GM12878 (cell line): ENCODE measurements around the gene REPIN1. TPM values are rescaled to one million over a fixed set of nuclear protein-coding genes. Genes with fewer than 3 reads are reported as not detected.

Experiments used
- ATAC-seq: fragments of 200-7000 bp; cut with Tn5 transposase; 3 replicates; pipeline ENCODE4 v1.9.1; 2020; ENCODE audit warnings: mild to moderate bottlenecking, moderate library complexity
- BruUV-seq: library from RNA; stranded (reverse); fragments of 400-500 nt; replicated peaks from 2 replicates; lab custom pipeline; 2021; lab: Mats Ljungman, UMichigan
- CTCF ChIA-PET: fragments of 300-600 bp; sonication (Branson Sonifier 250); formaldehyde crosslinking; extraction: SDS; loops from one replicate; lab custom pipeline; 2021; ENCODE audit warnings: inconsistent platforms; lab: Yijun Ruan, JAX
- POLR2A ChIA-PET: fragments of 350-600 bp; formaldehyde crosslinking; extraction: SDS; loops from one replicate; lab custom pipeline; 2021; ENCODE audit warnings: inconsistent platforms; lab: Charles Lee
- RAD21 ChIA-PET: fragments of 300-600 bp; sonication (Branson Sonifier 250); formaldehyde crosslinking; loops from one replicate; lab custom pipeline; 2023; ENCODE audit warnings: antibody characterized with exemption; ENCODE audit not compliant: unreplicated experiment; lab: Charles Lee
- SMC1A ChIA-PET: fragments of 300-600 bp; sonication (Branson Sonifier 250); formaldehyde crosslinking; loops from one replicate; lab custom pipeline; 2023; ENCODE audit not compliant: unreplicated experiment, uncharacterized antibody; lab: Charles Lee
- DNase-seq: peaks from one replicate; pipeline ENCODE4 v3.0.0-alpha.2; 2011; ENCODE audit warnings: low read depth, low spot score
- FAIRE-seq: peaks from 3 replicates; lab custom pipeline; 2011; peaks lifted over from hg19 to GRCh38; lab: Jason Lieb, UNC
- H2AFZ ChIP-seq: 2 replicates; pipeline ENCODE4 v1.6.0; 2011; ENCODE audit warnings: low read depth, low read length, control low read depth; ENCODE audit not compliant: control insufficient read depth
- H3K27ac ChIP-seq: 2 replicates; pipeline ENCODE4 v1.5.1; 2011; ENCODE audit warnings: control low read depth; ENCODE audit not compliant: control insufficient read depth, insufficient read depth
- H3K27me3 ChIP-seq, 2 experiments: replicated peaks in 1 of 2; 2 replicates each; pipeline versions ENCODE4 v1.6.0 to v1.6.1; 2011; ENCODE audit warnings: low read length in 1 of 2; ENCODE audit not compliant: control insufficient read depth in 2 of 2, insufficient read depth in 2 of 2
- H3K36me3 ChIP-seq, 2 experiments: 2 replicates each; pipeline ENCODE4 v1.5.1; 2011; ENCODE audit warnings: low read length in 1 of 2; ENCODE audit not compliant: control insufficient read depth in 2 of 2, insufficient read depth in 2 of 2
- H3K4me1 ChIP-seq: 2 replicates; pipeline ENCODE4 v1.6.1; 2011; ENCODE audit warnings: mild to moderate bottlenecking, low read length, moderate library complexity, mixed read lengths; ENCODE audit not compliant: control insufficient read depth, insufficient read depth
- H3K4me2 ChIP-seq: 2 replicates; pipeline ENCODE4 v1.6.0; 2011; ENCODE audit warnings: control low read depth; ENCODE audit not compliant: control insufficient read depth, insufficient read depth
- H3K4me3 ChIP-seq: fragments of 200-600 bp; sonication (generic); 2 replicates; pipeline ENCODE4 v1.5.1; 2016
- H3K79me2 ChIP-seq: 2 replicates; pipeline ENCODE4 v1.6.0; 2011; ENCODE audit warnings: low read length; ENCODE audit not compliant: control insufficient read depth, insufficient read depth
- H3K9ac ChIP-seq: 2 replicates; pipeline ENCODE4 v1.8.0; 2011; ENCODE audit warnings: low read length, control low read depth, mixed read lengths; ENCODE audit not compliant: control insufficient read depth, insufficient read depth
- H3K9me3 ChIP-seq: replicated peaks from 3 replicates; pipeline ENCODE4 v1.5.1; 2011; ENCODE audit warnings: mild to moderate bottlenecking, low read length; ENCODE audit not compliant: control insufficient read depth, insufficient read depth
- H4K20me1 ChIP-seq: 2 replicates; pipeline ENCODE4 v1.6.0; 2011; ENCODE audit not compliant: control insufficient read depth, insufficient read depth
- BACH1 ChIP-seq: fragments of 450-650 bp; IDR thresholded peaks from 2 replicates; pipeline ENCODE4 v1.6.1; 2017; ENCODE audit warnings: mild to moderate bottlenecking, borderline replicate concordance
- POLR2A ChIP-seq: IDR thresholded peaks from 2 replicates; pipeline ENCODE4 v1.6.1; 2011; ENCODE audit warnings: low read depth, mild to moderate bottlenecking, low read length
- SREBF1 ChIP-seq: IDR thresholded peaks from 2 replicates; pipeline ENCODE4 v1.6.1; 2012; ENCODE audit warnings: mild to moderate bottlenecking, low read length
- WGBS: methylation state at CpG from one replicate; pipeline ENCODE4 v1.1.6; 2016; ENCODE audit warnings: low lambda C conversion rate; ENCODE audit not compliant: insufficient replicate concordance, insufficient coverage; ENCODE audit errors: missing lambda C conversion rate; 5-methylcytosine and 5-hydroxymethylcytosine counted together
- in situ Hi-C: fragments of 300-500 bp; cut with MboI; formaldehyde crosslinking; loops from 9 replicates; pipeline ENCODE4 v1.14.3; 2018; ENCODE audit warnings: mixed read lengths
- intact Hi-C: fragments of 100-400 bp; cut with micrococcal nuclease; formaldehyde crosslinking; loops from one replicate; pipeline ENCODE4 v1.14.2; 2022; ENCODE audit not compliant: unreplicated experiment
- polyA plus RNA-seq, 11 experiments: library from polyadenylated mRNA; depleted of rRNA in 4 of 11; unstranded in 6 of 11; stranded (reverse) in 5 of 11; fragments of >200 nt; fragmentation: Nextera tagmentation in 4 of 11; fragmentation: Illumina TruSeq in 1 of 11; extraction: Ambion mirVana in 4 of 11; extraction: Trizol in 1 of 11; gene quantifications; 1 replicate in 1 of 11; 2 replicates in 10 of 11; pipeline versions ENCODE4 v1.2.1 to v1.2.3, GENCODE V29; 2011 to 2016; ENCODE audit warnings: inconsistent platforms in 2 of 11, missing spikeins in 2 of 11, low read depth in 1 of 11
- total RNA-seq, 4 experiments: library from RNA; depleted of rRNA in 3 of 4; stranded (reverse); fragments of >200 nt in 3 of 4; fragmentation: Illumina TruSeq in 1 of 4; extraction: Trizol in 1 of 4; gene quantifications; 2 replicates each; pipeline versions ENCODE4 v1.2.1 to v1.2.3, GENCODE V29; 2013 to 2021
- TF ChIP-seq, protein P1 (sequence below): IDR thresholded peaks from 2 replicates; pipeline ENCODE4 v1.6.1; 2011; ENCODE audit warnings: mild to moderate bottlenecking, low read depth, low read length, moderate library complexity; ENCODE audit not compliant: insufficient replicate concordance
- TF ChIP-seq, protein P2 (sequence below): fragments of 450-650 bp; IDR thresholded peaks from 2 replicates; pipeline ENCODE4 v1.6.1; 2018; ENCODE audit warnings: mild to moderate bottlenecking, low read depth, moderate library complexity; ENCODE audit not compliant: partially characterized antibody

REPIN1 gene
- total and polyA plus RNA-seq, 10 of the 15 experiments (the other 5 are each of a cell fraction or from before 2014, with no cell fraction given) = 5.1 to 172 (median 76.9) TPM

- WGBS = 59% methylated on average over 6 of the region's 6 CpGs
- H3K27ac ChIP-seq = peak overlapping the region; percentile 97
- BruUV-seq = no TSS peak
- FAIRE-seq = no peak
- H3K79me2 ChIP-seq = peaks cover 56% of the 10 kb centered on the region
- no peaks in the 10 kb centered on the region for H3K27me3 ChIP-seq
- no peaks in the 10 kb centered on the region; the same call in 1 of the 2 replicates for H4K20me1 ChIP-seq
- no peaks in the 10 kb centered on the region for H3K9me3 ChIP-seq
- ChIA-PET CTCF (interaction anchor here (1.9 to 2.2 kb wide), 3 partner anchors 16 to 29 kb away, joined by 5 to 18 read pairs (median 13); a partner anchor contains a TSS), POLR2A (interaction anchor here (1.0 to 6.2 kb wide), 8 partner anchors 7 to 57 kb away, joined by 3 to 89 read pairs (median 6); partner anchors contain the start of gene REPIN1)
- in situ Hi-C loops = no loop called here
- H3K36me3 ChIP-seq = peaks cover 6 to 12% of the 10 kb centered on the region in 2 experiments; a peak in 2 of 4 replicates
- H3K4me3 ChIP-seq = no peak overlapping the region
- 0 out of 2 replicates have a peak, but pooled peaks have one; percentile 15 for TF ChIP-seq BACH1
- TF ChIP-seq, protein P1, sequence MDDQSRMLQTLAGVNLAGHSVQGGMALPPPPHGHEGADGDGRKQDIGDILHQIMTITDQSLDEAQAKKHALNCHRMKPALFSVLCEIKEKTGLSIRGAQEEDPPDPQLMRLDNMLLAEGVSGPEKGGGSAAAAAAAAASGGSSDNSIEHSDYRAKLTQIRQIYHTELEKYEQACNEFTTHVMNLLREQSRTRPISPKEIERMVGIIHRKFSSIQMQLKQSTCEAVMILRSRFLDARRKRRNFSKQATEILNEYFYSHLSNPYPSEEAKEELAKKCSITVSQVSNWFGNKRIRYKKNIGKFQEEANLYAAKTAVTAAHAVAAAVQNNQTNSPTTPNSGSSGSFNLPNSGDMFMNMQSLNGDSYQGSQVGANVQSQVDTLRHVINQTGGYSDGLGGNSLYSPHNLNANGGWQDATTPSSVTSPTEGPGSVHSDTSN = no peak
- no peak for TF ChIP-seq SREBF1
- TF ChIP-seq, protein P2, sequence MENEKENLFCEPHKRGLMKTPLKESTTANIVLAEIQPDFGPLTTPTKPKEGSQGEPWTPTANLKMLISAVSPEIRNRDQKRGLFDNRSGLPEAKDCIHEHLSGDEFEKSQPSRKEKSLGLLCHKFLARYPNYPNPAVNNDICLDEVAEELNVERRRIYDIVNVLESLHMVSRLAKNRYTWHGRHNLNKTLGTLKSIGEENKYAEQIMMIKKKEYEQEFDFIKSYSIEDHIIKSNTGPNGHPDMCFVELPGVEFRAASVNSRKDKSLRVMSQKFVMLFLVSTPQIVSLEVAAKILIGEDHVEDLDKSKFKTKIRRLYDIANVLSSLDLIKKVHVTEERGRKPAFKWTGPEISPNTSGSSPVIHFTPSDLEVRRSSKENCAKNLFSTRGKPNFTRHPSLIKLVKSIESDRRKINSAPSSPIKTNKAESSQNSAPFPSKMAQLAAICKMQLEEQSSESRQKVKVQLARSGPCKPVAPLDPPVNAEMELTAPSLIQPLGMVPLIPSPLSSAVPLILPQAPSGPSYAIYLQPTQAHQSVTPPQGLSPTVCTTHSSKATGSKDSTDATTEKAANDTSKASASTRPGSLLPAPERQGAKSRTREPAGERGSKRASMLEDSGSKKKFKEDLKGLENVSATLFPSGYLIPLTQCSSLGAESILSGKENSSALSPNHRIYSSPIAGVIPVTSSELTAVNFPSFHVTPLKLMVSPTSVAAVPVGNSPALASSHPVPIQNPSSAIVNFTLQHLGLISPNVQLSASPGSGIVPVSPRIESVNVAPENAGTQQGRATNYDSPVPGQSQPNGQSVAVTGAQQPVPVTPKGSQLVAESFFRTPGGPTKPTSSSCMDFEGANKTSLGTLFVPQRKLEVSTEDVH = no peak
- peak; percentile 15; the same call in 1 of the 2 replicates for TF ChIP-seq POLR2A
- TF ChIP-seq, all 136 proteins: peak for 2
- no peak overlapping the region for H2AFZ ChIP-seq
- DNase-seq (no peak), ATAC-seq (no peak)
- RAD21 ChIA-PET = interaction anchor here (1.1 to 2.2 kb wide), 7 partner anchors 8 to 309 kb away, joined by 3 to 45 read pairs (median 7); partner anchors contain the start of genes GIMAP2 and REPIN1
- SMC1A ChIA-PET = interaction anchor here (0.8 to 3.0 kb wide), 10 partner anchors 9 to 57 kb away, joined by 3 to 41 read pairs (median 12); partner anchors contain the start of gene REPIN1
- intact Hi-C loops = loop anchor here (5.0 kb wide), 1 partner anchor 291 kb away; no protein-coding TSS in a partner anchor
- H3K4me2 ChIP-seq = peak overlapping the region; percentile 60
- H3K9ac ChIP-seq = peak overlapping the region; percentile 11; the same call in 1 of the 2 replicates
- peaks cover 58% of the 10 kb centered on the region for H3K4me1 ChIP-seq
These were observed 7.9 kb downstream of the REPIN1 start for GRCh38 chr7:150376560-150376959.
